B cell (primary cell): ENCODE data around the gene LRRC36. TPM values are rescaled to one million over a fixed set of nuclear protein-coding genes. Genes with fewer than 3 reads are reported as not detected.

ENCODE experiments used
- ATAC-seq: fragments of 200-7000 bp; cut with Tn5 transposase; one replicate; pipeline ENCODE4 v1.10.0; 2021; ENCODE audit warnings: low read depth, mild to moderate bottlenecking, moderate number of reproducible peaks, moderate library complexity
- CTCF ChIA-PET: fragments of 350-600 bp; sonication (Branson Sonifier 250); formaldehyde crosslinking; loops from one replicate; lab custom pipeline; 2021; ENCODE audit warnings: antibody characterized with exemption, inconsistent platforms; lab: Charles Lee
- POLR2A ChIA-PET: fragments of 350-600 bp; sonication (Branson Sonifier 250); formaldehyde crosslinking; loops from one replicate; lab custom pipeline; 2021; ENCODE audit warnings: antibody characterized with exemption; lab: Charles Lee
- DNase-seq: peaks from one replicate; pipeline ENCODE4 v3.0.0; 2013
- H2AFZ ChIP-seq: 2 replicates; pipeline ENCODE4 v1.6.1; 2012; ENCODE audit warnings: mild to moderate bottlenecking, low read depth, low read length; ENCODE audit not compliant: insufficient read depth, poor library complexity, severe bottlenecking
- H3K27ac ChIP-seq, 2 donors: 1 replicate in 1 of 2; 2 replicates in 1 of 2; pipeline ENCODE4 v1.5.1; 2012 to 2013; ENCODE audit warnings: low read length in 2 of 2, mild to moderate bottlenecking in 2 of 2, moderate library complexity in 1 of 2
- H3K27me3 ChIP-seq, 4 experiments: fragments of 200-600 bp in 1 of 4; sonication (generic) in 1 of 4; replicated peaks in 1 of 4; 1 replicate in 2 of 4; 2 replicates in 2 of 4; pipeline versions ENCODE4 v1.6.1 to v1.7.0; 2013 to 2016; ENCODE audit warnings: low read length in 3 of 4, mild to moderate bottlenecking in 2 of 4, mixed read lengths in 1 of 4, moderate library complexity in 1 of 4; ENCODE audit not compliant: insufficient read depth in 4 of 4, control insufficient read depth in 3 of 4; ENCODE audit errors: control extremely low read depth in 1 of 4
- H3K36me3 ChIP-seq, 2 experiments: replicated peaks in 1 of 2; 1 replicate in 1 of 2; 2 replicates in 1 of 2; pipeline versions ENCODE4 v1.6.1 to v1.7.1; 2013; ENCODE audit warnings: low read length in 1 of 2; ENCODE audit not compliant: insufficient read depth in 2 of 2, control insufficient read depth in 1 of 2; ENCODE audit errors: control extremely low read depth in 1 of 2, extremely low read depth in 1 of 2
- H3K4me1 ChIP-seq, 2 donors: fragments of 200-600 bp in 1 of 2; sonication (generic) in 1 of 2; 1 replicate in 1 of 2; 2 replicates in 1 of 2; pipeline versions ENCODE4 v1.5.1 to v1.6.1; 2013 to 2017; ENCODE audit warnings: low read length in 2 of 2; ENCODE audit not compliant: control insufficient read depth in 2 of 2, insufficient read depth in 2 of 2
- H3K4me2 ChIP-seq: replicated peaks from 2 replicates; pipeline ENCODE3; 2012; ENCODE audit warnings: mild to moderate bottlenecking, low read depth, low read length; ENCODE audit not compliant: poor library complexity, severe bottlenecking
- H3K4me3 ChIP-seq, 5 experiments: fragments of 200-600 bp in 1 of 5; sonication (generic) in 1 of 5; 1 replicate in 3 of 5; 2 replicates in 2 of 5; pipeline versions ENCODE4 v1.5.1 to v1.7.0; 2011 to 2016; ENCODE audit warnings: low read length in 4 of 5, mild to moderate bottlenecking in 4 of 5, low read depth in 2 of 5, control low read depth in 1 of 5, moderate library complexity in 1 of 5; ENCODE audit not compliant: insufficient read depth in 1 of 5; ENCODE audit errors: control extremely low read depth in 1 of 5, extremely low read depth in 1 of 5
- H3K79me2 ChIP-seq: fragments of 200-600 bp; sonication (generic); one replicate; pipeline ENCODE4 v1.6.0; 2016; ENCODE audit warnings: low read length; ENCODE audit not compliant: control insufficient read depth, insufficient read depth
- H3K9ac ChIP-seq: fragments of 200-600 bp; sonication (generic); 2 replicates; pipeline ENCODE4 v1.6.1; 2017; ENCODE audit warnings: mild to moderate bottlenecking, low read length, moderate library complexity
- H3K9me3 ChIP-seq, 3 donors: one replicate each; pipeline versions ENCODE4 v1.6.1 to v1.7.1; 2013; ENCODE audit warnings: low read length in 2 of 3; ENCODE audit not compliant: control insufficient read depth in 2 of 3, insufficient read depth in 1 of 3; ENCODE audit errors: control extremely low read depth in 1 of 3
- H4K20me1 ChIP-seq: 2 replicates; pipeline ENCODE4 v1.6.0; 2012; ENCODE audit warnings: mild to moderate bottlenecking, low read length; ENCODE audit not compliant: insufficient read depth, control insufficient read depth, poor library complexity, severe bottlenecking
- H3K27ac Mint-ChIP-seq: one replicate; pipeline ENCODE4 v1.8.0; 2021; ENCODE audit warnings: mixed read lengths
- H3K27me3 Mint-ChIP-seq: one replicate; pipeline ENCODE4 v1.8.0; 2021; ENCODE audit warnings: mixed read lengths
- H3K4me1 Mint-ChIP-seq: one replicate; pipeline ENCODE4 v1.8.0; 2021; ENCODE audit warnings: mixed read lengths
- H3K4me3 Mint-ChIP-seq: one replicate; pipeline ENCODE4 v1.8.0; 2021; ENCODE audit warnings: mixed read lengths
- H3K9me3 Mint-ChIP-seq: one replicate; pipeline ENCODE4 v1.8.0; 2022; ENCODE audit warnings: mixed read lengths; ENCODE audit not compliant: insufficient read depth
- CTCF ChIP-seq: fragments of 200-600 bp; IDR thresholded peaks from one replicate; pipeline ENCODE4 v1.8.0; 2022; ENCODE audit warnings: antibody characterized with exemption, mild to moderate bottlenecking
- EZH2 ChIP-seq: IDR thresholded peaks from 2 replicates; pipeline ENCODE4 v1.6.1; 2012; ENCODE audit warnings: borderline replicate concordance, low read depth, mild to moderate bottlenecking, moderate library complexity, low read length; ENCODE audit not compliant: insufficient read depth, poor library complexity, severe bottlenecking
- WGBS: methylation state at CpG from one replicate; pipeline ENCODE4 v1.1.5; 2013; ENCODE audit warnings: missing lambda C conversion rate; ENCODE audit not compliant: insufficient coverage; 5-methylcytosine and 5-hydroxymethylcytosine counted together
- intact Hi-C: fragments of 100-400 bp; cut with micrococcal nuclease; formaldehyde crosslinking; loops from one replicate; pipeline ENCODE4 v1.10.0; 2022
- polyA plus RNA-seq: library from polyadenylated mRNA; depleted of rRNA; stranded (reverse); fragments of >200 nt; gene quantifications from 2 replicates; pipeline ENCODE4 v1.2.3, GENCODE V29; 2012
- total RNA-seq, 2 donors: library from RNA; stranded (reverse); fragments of 120-200 nt in 1 of 2; gene quantifications; 1 replicate in 1 of 2; 2 replicates in 1 of 2; pipeline versions ENCODE4 v1.2.3 to v1.2.4, GENCODE V29; 2013 to 2022

LRRC36 gene
- total and polyA plus RNA-seq, 2 donors (not counting 1 experiment from before 2014, with no cell fraction given): 0.98 TPM; not detected in 1

- Mint-ChIP-seq H3K4me1 (no peaks in the 10 kb centered on the region), H3K9me3 (no peaks in the 10 kb centered on the region), H3K27me3 (peaks cover 1% of the 10 kb centered on the region), H3K4me3 (no peak overlapping the region), H3K27ac (no peak overlapping the region)
- no peak overlapping the region for H3K27ac ChIP-seq
- ChIA-PET POLR2A (no interaction called here), CTCF (interaction anchor here (1.1 to 1.2 kb wide), 2 partner anchors 9 to 13 kb away, joined by 3 read pairs; no protein-coding TSS in a partner anchor)
- ATAC-seq (no peak), DNase-seq (no peak)
- 100% methylated on average over 4 of the region's 7 CpGs for WGBS
- H3K79me2 ChIP-seq: no peaks in the 10 kb centered on the region
- intact Hi-C loops: no loop called here
- no peak overlapping the region for H3K4me3 ChIP-seq
- H3K9ac ChIP-seq: no peak overlapping the region
- H4K20me1 ChIP-seq: no peaks in the 10 kb centered on the region
- H3K4me1 ChIP-seq: no peaks in the 10 kb centered on the region
- no peak for TF ChIP-seq CTCF
- TF ChIP-seq EZH2: no peak
- no peak overlapping the region for H3K4me2 ChIP-seq
- H3K27me3 ChIP-seq: no peaks in the 10 kb centered on the region
- H3K9me3 ChIP-seq: no peaks in the 10 kb centered on the region
- H2AFZ ChIP-seq: no peak overlapping the region
- H3K36me3 ChIP-seq: no peaks in the 10 kb centered on the region
These were observed 80.7 kb downstream of the LRRC36 start for GRCh38 chr16:67407176-67407787.

- WGBS: 94% methylated on average over 5 of the region's 6 CpGs
- TF ChIP-seq EZH2 (no peak), CTCF (no peak)
These were observed 81.3 kb downstream of the LRRC36 start for GRCh38 chr16:67407788-67408452.

More at GRCh38 chr16:67407788-67408452, 81.3 kb downstream of the LRRC36 start:
- ChIA-PET CTCF (interaction anchor here (1.0 to 1.2 kb wide), 3 partner anchors 8 to 12 kb away, joined by 3 to 7 read pairs (median 3); no protein-coding TSS in a partner anchor), POLR2A (no interaction called here)
- H3K9ac ChIP-seq: no peak overlapping the region
- H3K27me3 ChIP-seq: no peaks in the 10 kb centered on the region
- no peak for ATAC-seq
- no peak overlapping the region for H3K27ac ChIP-seq
- Mint-ChIP-seq H3K27me3 (no peaks in the 10 kb centered on the region), H3K4me3 (no peak overlapping the region), H3K4me1 (no peaks in the 10 kb centered on the region), H3K9me3 (no peaks in the 10 kb centered on the region), H3K27ac (no peak overlapping the region)
- H3K9me3 ChIP-seq: no peaks in the 10 kb centered on the region
- DNase-seq: no peak
- intact Hi-C loops: no loop called here
- H3K4me2 ChIP-seq: no peak overlapping the region
- H3K4me1 ChIP-seq: no peaks in the 10 kb centered on the region
- no peak overlapping the region for H3K4me3 ChIP-seq
- no peaks in the 10 kb centered on the region for H4K20me1 ChIP-seq
- no peaks in the 10 kb centered on the region for H3K36me3 ChIP-seq
- H2AFZ ChIP-seq: no peak overlapping the region
- no peaks in the 10 kb centered on the region for H3K79me2 ChIP-seq
